ENCODE measurements around the gene CNBD2.
A peak's percentile ranks its signal among the peaks of the same experiment; 100 is the strongest.

DNA sequence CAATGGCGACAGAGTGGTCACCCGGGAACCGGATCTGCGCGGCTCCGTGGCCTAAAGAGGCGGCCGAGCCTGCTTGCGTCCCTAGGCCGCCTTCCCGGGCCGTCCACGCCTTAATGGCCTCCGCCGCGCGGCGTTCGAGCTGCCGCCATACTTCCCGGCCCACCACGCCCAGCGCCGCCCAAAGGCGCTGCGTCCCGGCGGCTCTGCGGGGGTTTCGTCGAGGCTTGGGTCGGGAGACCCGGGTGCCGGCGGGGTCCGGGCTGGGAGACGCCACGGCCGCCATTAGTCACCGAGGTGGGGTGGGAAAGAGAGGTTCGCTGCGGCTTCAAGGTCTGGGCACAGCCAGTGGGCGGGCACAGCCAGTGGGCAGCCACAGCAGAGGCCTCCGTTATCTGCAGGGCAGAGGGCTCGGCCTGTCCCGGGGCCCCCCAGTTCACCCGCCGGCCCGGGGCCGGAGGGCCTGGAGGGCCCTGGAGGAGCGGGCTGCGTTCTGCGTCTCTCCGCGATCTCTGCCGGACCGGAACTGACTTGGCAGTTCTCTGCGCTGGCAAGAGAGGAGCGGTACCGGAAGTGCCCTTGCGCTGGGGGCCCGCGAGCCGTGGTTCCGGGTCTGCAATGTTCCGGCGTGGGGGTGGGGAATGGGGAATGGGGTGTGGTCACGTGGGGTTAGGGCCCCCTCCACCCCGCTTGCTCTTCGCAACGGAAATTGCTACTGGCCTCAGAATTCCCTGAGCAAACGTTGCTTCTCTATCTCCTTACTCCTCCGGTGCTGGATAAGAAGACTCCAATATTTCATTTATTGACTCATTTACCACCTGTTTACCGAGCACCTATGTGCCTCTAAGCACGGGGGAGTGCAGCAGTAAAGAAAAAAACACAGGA is 82.3 kb downstream of the CNBD2 start:
- TF ChIP-seq, protein P1, sequence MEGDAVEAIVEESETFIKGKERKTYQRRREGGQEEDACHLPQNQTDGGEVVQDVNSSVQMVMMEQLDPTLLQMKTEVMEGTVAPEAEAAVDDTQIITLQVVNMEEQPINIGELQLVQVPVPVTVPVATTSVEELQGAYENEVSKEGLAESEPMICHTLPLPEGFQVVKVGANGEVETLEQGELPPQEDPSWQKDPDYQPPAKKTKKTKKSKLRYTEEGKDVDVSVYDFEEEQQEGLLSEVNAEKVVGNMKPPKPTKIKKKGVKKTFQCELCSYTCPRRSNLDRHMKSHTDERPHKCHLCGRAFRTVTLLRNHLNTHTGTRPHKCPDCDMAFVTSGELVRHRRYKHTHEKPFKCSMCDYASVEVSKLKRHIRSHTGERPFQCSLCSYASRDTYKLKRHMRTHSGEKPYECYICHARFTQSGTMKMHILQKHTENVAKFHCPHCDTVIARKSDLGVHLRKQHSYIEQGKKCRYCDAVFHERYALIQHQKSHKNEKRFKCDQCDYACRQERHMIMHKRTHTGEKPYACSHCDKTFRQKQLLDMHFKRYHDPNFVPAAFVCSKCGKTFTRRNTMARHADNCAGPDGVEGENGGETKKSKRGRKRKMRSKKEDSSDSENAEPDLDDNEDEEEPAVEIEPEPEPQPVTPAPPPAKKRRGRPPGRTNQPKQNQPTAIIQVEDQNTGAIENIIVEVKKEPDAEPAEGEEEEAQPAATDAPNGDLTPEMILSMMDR (IDR thresholded peaks at IDR 0.05), result no peak
- no peak for TF ChIP-seq IRF2 (CRISPR knock-in tag; IDR thresholded peaks at IDR 0.05; ENCODE audit: borderline replicate concordance, low read depth)
- TF ChIP-seq JUN (CRISPR knock-in tag; IDR thresholded peaks at IDR 0.05), result peak; percentile 55; the same call in 1 of the 2 replicates
- TF ChIP-seq, protein P2, sequence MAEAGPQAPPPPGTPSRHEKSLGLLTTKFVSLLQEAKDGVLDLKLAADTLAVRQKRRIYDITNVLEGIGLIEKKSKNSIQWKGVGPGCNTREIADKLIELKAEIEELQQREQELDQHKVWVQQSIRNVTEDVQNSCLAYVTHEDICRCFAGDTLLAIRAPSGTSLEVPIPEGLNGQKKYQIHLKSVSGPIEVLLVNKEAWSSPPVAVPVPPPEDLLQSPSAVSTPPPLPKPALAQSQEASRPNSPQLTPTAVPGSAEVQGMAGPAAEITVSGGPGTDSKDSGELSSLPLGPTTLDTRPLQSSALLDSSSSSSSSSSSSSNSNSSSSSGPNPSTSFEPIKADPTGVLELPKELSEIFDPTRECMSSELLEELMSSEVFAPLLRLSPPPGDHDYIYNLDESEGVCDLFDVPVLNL (CRISPR knock-in tag; IDR thresholded peaks at IDR 0.05; ENCODE audit: borderline replicate concordance, low read depth), result no peak
- TF ChIP-seq, protein P3, sequence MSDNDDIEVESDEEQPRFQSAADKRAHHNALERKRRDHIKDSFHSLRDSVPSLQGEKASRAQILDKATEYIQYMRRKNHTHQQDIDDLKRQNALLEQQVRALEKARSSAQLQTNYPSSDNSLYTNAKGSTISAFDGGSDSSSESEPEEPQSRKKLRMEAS (CRISPR knock-in tag; IDR thresholded peaks at IDR 0.05), result peak; percentile 32; the same call in 1 of the 2 replicates
- TF ChIP-seq ATF1 (CRISPR knock-in tag; IDR thresholded peaks at IDR 0.05), result no peak
- TF ChIP-seq, protein P4, sequence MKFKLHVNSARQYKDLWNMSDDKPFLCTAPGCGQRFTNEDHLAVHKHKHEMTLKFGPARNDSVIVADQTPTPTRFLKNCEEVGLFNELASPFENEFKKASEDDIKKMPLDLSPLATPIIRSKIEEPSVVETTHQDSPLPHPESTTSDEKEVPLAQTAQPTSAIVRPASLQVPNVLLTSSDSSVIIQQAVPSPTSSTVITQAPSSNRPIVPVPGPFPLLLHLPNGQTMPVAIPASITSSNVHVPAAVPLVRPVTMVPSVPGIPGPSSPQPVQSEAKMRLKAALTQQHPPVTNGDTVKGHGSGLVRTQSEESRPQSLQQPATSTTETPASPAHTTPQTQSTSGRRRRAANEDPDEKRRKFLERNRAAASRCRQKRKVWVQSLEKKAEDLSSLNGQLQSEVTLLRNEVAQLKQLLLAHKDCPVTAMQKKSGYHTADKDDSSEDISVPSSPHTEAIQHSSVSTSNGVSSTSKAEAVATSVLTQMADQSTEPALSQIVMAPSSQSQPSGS (CRISPR knock-in tag; IDR thresholded peaks at IDR 0.05; ENCODE audit: borderline replicate concordance, low read depth), result no peak

All from WTC11 (cell line).